Measurements from ENCODE around the gene ATP6AP1.
A peak's percentile ranks its signal among the peaks of the same experiment; 100 is the strongest.
"Not testable (repeated sequence)": the region's sequence is repeated elsewhere in the genome, so short reads cannot be mapped to it uniquely, and the experiment has no call there.

Gene ATP6AP1

DNA sequence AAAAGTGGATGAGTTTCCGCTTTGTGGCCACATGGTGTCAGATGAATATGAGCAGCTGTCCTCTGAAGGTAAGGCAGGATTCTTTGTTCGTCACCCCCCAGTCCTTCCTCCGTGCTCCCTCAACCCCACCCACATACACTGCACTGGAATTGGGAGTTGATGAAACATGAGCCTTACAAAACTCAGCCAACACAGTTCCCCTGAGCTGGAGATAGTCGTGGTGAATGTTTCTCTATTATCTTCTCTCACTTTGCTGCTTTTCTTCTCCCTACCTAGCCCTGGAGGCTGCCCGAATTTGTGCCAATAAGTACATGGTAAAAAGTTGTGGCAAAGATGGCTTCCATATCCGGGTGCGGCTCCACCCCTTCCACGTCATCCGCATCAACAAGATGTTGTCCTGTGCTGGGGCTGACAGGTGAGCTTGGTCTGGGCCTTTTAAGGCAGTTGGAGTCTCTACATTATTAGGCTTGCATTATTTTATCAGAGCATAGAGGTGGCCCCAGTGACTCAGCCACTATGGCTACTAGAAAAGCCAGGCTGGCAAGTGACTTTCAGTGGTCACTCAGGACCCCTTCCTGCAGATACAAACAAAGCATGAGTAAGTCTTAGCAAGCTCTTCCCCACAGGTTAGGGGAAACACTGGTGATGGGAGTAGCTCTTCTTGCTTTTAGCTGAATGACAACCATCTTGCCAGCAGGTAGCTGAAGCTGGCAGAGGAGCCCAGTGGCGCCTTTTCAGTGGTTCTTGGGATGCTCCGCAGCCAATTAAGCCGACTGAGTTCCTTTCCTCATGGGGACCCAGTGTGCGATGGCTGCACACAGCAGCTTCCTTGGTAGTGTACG is 28.7 kb upstream of the ATP6AP1 start:
- peak; percentile 30 for DNase-seq

DNA sequence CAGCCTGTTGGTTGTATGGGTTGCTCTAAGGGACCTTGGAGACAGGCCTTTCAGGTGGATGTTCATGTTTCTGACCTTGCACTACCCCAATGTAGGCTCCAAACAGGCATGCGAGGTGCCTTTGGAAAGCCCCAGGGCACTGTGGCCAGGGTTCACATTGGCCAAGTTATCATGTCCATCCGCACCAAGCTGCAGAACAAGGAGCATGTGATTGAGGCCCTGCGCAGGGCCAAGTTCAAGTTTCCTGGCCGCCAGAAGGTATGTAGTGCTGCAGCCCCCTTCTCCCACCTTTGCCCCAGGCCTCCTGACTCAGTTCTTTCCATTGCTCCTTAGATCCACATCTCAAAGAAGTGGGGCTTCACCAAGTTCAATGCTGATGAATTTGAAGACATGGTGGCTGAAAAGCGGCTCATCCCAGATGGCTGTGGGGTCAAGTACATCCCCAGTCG is 28.1 kb upstream of the ATP6AP1 start:
- DNase-seq: not testable (repeated sequence)

DNA sequence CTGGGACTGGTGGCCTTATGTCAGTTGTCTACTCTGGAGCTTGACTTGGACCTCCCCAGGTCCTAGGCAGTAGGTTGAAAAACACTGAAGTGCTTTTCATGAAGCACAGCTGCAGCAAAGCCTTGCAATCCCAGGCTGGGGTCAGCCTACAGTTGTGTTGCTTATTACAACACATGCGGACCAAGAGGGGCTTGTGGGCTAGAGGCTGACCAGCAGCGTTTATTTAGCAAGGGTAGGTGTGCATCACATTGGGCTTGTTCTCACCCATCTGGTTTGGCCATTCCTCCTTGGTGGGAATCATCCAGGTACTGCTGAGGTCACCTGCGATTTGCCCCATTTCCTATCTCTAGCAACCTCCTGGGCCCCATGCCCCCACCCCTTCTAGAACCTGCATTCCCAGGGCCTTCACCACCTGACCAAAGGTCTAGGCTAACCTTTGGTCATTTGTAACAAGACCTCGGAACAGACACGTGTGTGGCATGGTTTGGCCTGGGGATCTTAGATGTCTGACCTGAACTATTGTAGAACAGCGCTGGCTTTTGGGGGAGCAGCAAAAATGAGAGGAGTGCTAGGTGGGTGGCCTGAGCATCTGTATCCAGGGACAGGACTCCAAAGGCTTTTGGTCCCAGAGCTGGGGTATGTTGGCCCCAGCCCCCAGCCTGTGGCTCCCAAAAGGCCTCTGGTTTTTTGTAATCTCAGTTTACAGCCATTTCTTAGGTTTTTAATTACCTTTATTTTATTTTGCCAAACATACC is 27.3 kb upstream of the ATP6AP1 start:
- peak; percentile 33 for DNase-seq

DNA sequence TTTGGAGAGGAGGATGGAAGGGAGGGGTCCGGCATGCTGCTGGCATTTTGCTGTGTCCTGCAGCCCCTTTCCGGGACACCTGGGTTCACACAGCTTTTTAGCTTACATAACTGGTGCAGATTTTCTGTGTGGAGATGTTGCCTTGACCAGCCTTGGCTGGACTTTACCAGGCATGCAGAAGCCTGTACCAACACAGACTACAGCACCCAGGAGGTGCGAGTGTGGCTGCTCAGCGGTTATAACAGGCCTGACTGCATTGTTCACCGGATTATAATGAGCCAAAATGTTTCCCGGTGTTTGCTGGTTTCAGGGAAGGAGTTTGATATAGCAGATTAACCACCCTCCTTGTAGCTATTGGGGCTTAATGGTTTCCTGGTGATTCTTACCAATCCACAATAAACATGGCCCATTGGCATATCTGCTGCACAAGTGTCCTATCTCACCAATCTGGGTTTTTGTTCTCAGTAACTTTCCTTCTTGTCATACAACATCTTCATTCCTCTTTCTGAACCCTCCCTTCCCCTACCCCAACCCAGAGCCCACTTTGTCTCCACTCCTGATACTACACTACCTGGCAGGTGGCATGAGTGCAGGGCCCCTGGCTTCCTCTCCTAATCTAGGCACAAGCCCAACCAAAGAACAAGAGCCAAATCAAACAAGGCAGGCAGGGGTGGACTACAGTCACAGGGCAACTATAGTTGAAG is 26.4 kb upstream of the ATP6AP1 start:
- DNase-seq: no peak

DNA sequence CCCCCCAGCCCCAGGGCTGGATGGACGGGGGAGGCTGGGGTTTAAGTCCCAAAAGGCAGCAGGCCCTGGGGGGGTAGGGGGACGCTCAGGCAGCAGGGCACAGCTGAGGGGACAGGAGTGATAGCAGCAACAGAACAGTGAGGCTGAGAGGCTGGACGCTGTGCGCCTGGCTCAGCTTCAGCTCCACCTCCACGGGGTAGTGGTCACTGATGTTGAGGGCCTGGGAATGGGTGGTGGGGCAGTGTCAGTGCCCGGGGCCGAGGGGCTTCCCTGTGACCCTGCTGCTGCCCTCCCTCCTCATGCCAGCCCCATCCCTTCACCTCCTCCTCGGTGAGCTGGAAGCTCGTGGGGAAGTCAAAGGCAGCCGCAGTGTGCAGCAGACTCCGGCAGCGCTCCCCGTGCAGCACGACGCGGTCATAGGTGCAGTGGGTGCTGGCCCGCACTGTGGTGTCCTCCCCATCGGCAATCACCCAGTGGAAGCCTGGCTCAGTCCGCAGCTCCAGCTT is 25.8 kb upstream of the ATP6AP1 start:
- DNase-seq: no peak

DNA sequence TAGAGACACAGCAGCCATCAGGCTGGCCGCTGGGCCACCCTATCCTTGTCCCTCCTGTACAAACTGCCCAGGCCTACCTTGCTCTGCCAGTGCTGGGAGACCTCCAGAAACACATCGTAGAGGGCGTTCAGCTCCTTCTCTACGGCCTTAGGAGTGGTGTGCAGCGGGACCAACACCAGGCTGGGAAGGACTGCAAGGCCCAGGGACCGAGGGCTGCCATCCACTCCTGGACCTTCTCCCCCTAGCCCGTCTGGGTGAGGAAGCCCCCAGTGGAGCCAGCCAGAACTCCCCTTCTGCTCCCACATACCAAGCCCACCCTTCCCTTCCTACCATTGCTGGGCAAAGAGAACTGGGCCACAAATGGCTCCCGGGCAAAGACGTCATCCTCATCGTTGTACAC is 25.3 kb upstream of the ATP6AP1 start:
- DNase-seq: no peak

DNA sequence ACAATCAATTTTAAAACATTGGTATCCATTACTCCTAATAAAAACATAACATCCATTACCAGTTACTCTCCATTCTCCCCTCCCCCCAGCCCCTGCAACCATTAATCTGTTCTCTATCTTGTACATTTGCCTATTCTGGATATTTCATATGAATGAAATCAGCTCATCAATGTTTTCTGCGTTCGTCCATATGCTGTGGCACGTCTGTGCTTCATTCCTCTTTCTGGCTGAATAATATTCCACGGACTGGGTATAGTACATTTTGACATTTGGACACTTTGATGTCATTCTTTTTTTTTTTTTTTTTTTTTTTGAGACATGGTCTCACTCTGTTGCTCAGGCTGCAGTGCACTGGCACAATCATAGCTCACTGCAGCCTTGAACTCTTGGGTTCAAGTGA is 24.6 kb upstream of the ATP6AP1 start:
- DNase-seq: no peak

DNA sequence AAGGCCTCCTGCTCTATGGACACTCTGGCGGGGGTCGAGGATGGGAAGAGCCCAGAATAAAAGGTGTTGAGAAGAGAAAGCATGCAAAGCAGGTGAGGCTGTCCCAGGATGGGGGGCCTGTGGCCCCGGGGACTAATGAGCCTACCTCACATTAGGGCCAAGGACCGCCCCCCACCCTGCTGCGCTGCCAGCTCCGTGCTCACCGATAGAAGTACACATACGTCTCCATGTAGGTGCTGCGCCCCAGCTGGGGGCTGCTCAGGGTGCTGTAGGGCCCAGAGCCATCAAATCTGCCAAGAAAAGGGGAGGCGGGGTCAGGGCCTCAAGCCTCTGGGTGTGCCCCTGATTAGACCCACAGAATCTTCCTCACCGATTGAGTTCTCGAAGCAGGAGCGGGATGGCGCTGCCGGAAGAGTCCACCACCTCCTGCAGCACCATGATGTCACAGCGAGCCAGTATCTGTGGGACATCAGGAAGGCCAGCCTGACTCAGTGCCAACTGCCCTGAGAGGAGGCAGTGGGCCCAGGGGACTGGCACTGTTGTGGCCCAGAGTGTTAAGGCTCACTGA is 23.8 kb upstream of the ATP6AP1 start:
- DNase-seq: no peak

DNA sequence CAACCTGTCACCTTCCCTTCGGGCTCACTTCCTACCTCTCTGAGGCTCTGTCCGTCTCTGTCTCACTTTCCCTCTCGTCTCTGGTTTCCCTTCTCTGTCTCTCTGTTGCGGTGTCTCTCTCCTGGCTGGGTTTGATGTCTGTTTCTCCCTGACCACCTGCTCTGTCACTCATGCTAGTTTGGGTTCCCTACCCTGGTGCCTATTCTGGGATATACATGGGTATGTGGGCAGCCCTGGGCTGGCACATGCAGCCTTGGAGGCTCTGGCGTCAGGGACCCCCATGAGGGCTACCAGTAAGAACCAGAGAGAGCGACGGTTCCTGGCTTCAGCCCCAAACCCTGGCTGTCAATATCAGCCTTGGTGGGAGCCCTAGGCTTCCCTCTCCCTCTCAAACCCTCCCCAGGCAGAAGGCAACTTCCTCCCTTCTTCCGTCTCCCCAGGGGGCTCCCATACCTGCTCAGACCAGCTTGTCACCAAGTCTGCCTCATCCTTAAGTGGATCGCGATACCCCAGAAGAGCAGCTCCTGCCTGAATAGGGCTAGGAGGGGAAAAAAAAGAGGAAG is 19.7 kb upstream of the ATP6AP1 start:
- DNase-seq: no peak

DNA sequence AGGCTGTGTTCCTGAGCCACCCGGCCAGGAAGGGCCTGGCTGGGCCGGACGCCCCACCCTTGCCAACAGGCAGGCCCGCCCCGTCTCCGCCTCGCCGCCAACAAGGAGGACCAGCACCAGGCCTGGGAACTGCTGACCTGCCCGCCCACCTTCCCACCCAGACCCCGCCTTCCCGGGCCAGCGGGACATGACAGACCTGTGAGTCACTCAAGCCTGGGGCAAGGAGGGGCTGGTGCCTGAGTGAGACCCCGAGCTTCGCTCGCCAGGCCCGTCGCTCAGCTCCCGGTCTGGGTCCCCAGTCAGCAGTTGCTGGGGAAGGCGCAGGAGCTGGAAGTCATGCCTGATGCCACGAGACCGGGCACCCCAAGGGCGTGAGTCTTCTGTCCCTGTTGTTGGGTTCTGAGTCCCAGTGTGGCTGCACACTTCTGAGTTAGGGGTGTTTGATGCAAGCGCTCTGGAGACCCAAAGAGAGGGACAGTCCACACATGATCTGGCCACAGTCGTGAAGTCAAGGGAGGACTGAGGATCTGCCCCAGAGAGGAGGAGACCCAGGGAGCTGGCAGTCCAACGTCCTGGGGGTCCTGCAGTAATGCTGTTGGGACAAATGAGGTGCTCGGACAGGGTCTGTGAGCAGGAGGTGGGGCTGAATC is 19.1 kb upstream of the ATP6AP1 start, which contains the start of gene DNASE1L1:
DNASE1L1 (minus strand) TSS at position 33 of the 650 bp plus-strand sequence. CDS start 3,686 bp downstream, outside the sequence.
- no peak for DNase-seq

DNA sequence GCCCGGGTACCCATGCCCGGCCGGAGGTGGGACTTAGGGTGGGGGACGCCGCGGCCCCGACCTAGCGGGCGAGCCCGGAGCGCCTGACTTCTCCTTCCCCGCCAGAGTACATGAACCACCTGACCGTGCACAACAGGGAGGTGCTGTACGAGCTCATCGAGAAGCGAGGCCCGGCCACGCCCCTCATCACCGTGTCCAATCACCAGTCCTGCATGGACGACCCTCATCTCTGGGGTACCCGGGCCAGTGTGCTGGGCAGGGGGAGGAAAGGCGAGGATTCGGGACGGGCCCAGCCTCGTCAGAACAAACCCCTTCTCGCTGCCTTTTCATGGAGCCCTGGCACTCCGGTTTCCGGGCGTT is 16.5 kb upstream of the ATP6AP1 start:
- peak; percentile 58 for DNase-seq

DNA sequence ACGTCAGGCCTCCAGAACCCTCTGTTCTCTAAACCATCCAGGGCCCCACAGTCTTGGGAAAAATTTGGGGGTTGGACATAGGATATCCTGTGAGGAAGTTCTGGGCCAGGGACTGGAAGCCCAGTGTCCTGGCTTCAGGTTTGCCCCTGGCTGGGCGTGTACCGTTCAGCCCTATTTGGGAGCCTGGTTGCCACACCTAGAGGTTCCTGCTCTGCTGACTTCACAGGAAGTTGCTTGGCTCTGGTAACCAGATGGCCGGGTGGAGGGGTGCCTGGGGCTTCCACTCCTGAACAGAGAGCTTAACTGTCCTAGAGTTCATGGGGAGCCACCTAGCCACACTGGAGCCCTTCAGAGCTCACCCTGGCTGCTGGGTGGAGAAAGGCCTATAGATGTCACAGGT is 16.0 kb upstream of the ATP6AP1 start:
- DNase-seq: no peak

DNA sequence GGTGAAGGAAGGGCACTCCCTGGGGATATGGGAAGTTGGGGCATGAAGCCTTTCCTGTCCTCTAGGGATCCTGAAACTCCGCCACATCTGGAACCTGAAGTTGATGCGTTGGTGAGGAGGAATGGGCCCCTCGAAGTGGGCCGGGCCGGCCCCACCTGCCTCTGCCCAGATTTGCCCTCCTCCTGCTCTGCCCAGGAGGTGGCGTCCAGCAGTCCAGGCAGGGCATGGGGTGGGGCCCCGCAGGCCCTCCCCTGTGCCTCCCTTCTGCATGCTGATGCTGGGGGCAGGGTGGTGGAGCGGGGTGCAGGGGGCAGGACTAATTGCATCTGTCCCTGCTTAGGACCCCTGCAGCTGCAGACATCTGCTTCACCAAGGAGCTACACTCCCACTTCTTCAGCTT is 15.3 kb upstream of the ATP6AP1 start:
- no peak for DNase-seq

DNA sequence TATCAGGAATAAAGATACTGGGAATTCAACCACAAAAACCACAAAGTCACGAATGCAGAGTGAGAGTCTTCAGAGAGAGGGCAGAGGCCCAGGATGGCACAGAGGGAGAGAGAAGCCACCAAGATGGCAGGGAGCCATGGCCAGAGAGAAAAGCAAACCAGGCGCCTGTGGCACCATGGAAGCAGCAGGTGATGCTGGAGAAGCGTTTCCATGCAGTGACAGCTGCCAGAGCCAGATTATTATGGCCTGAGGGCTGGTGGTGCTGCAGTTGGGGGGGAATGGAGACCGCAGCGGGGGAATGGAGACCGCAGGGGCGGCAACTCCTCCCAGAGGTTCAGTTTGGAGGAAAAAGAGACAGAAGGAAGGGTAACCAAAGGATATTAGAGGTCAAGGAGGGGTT is 11.3 kb upstream of the ATP6AP1 start:
- no peak for DNase-seq

DNA sequence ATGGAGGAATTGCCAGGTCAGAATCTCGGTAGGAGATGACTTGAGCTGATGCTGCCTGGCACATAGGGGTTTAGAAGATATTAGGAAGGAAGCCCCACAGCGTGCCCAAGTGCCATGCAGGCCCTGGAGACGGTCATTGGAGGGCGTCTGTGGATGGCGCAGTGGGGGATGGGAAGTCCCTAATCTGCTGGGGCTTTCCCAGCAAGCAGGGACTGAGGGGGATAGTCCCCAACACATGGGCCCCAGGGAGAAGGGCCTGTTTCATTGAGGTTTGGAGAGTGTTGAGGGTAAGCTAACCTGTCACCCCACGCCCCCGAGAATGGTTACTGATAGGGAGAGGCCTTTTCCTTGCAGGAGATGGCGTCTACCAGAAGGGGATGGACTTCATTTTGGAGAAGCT is 9.3 kb upstream of the ATP6AP1 start:
- DNase-seq: no peak

DNA sequence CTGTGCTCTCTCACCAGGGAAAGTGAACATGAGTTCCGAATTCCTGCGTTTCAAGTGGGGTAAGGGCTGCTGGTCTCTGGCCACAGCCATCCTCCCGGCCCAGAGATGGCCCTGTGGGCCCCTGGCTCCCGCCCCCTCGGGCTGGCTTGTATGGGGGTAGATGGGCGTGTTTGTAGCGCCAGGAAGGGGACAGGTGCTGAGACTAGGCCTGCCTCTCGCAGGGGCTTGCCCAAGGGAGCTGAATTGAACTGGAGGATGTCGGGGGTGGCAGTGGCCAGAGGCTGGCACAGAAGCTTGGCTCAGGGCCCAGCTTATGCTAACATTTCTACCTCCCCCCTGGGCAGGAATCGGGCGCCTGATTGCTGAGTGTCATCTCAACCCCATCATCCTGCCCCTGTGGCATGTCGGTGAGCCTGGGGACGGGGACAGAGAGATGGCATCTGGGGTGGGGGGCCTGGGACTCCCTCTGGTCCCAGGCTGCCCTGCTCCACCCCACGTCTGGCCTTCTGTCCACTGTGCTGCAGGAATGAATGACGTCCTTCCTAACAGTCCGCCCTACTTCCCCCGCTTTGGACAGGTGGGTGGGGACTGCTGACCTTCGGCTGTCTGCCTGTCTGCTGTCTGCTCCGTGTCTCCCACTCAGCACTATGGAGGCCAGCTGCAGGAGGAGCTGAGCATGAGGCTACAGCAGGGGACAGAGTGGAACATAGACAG is 8.6 kb upstream of the ATP6AP1 start:
- DNase-seq: no peak

DNA sequence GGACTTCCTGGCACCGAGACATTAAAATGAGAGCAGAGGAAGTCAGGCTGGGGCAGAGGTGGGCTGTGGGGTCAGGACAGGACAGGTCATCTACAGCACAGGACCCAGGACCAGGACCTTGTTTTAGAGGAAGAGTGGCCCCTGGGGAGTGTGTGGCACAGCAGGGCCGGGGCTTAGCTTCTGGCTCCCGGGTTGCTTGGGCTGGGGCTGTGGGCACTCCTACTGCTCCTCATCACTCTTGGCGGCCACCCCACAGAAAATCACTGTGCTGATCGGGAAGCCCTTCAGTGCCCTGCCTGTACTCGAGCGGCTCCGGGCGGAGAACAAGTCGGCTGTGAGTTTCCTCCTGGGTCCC is 8.1 kb upstream of the ATP6AP1 start:
- DNase-seq: no peak

DNA sequence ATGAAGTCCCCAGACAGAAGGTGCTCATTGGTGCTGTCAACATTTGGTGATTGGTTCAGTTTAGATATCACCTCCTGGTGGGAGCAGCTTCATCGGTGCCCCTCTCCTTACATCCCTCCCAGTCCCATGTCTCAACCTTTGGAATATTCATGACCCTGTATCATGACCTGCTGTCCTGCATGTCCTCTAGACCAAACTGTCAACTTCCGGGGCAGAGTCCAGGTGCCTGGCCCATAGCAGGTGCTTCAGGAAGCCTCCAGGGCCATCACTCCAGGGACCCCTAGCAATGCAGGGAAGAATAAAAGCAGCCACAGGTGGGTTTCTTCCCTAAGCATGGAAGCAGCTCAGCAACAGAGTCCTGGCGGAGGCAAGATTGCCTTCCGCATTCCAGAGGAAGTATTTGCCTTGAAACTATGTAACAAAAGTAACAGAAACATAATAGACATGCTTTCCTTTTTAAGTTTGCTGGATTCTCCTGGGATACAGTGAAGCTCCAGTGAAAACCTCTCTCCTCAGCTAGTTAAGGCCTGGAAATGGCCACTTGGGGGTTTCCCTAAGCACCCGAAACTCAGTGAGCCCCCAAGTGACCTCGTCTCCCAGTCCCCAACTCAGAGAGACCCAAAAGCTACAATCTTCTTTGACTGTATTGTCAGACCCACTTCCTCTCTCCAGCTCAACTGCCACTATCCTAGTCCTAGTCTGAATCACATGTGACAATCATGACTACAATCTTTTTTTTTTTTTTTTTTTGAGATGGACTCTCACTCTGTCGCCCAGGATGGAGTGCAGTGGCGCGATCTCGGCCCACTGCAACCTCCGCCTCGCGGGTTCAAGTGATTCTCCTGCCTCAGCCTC is 1.3 kb upstream of the ATP6AP1 start:
- no peak for DNase-seq

DNA sequence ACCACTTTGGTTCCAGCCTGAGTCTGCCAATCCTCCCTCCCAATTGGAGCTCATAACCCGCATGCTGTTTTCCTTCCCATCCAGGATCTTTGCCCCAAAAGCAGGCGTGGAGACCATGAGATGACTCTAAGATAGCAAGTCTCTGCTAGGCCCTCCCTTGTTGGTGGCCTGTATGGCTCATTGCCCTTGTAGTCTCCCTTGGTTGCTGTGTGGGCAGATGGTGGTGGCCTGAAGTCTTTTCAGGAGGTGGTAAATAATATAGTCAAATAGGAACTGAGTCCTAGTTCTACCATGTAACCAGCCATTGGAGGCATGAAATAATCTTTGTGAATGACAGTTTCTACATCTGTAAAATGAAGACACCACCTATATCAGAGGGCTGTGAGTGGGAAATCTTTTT is 1.2 kb downstream of the ATP6AP1 start:
- DNase-seq: no peak

DNA sequence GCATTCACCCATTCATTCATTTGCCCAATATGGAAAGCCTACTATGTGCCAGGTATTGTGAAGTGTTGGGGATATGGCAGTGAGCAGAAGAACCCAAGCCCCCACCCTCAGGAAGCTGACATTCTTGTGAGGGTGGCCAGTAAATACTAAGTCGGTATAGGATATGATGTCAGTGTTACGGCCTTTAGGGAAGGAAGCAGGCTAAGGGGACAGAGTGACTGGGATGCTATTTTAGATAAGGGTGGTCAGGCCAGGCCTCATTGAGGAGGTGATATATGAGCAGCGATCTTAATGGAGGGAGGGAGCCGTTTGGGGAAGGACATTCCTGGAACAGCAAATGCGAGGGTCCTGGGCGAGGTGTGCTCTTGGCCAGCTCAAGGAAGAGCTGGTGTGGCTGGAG is 2.0 kb downstream of the ATP6AP1 start:
- DNase-seq: no peak

DNA sequence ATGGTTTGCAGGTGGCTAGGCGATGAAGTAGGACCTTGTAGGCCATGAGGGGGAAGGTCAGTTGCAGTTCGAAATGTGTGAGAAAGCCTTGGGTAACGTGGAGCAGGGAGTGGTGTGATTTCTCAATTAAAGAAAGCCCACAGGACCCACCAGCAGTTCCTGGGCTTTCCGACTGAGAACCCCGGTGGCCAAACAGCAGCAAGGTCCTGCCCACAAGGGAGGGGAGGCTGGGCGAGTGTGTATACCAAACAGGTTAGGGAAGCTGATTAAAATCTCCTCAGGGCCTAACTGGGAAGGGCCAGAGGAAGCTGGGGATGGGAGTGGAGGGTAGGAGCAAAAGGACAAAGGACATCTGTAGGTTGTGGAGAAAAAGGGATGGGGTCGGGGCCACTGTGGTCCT is 2.4 kb downstream of the ATP6AP1 start:
- no peak for DNase-seq

All from activated naive CD4-positive, alpha-beta T cell treated with anti-CD3 and anti-CD28 coated beads, Interleukin-2, amount 50 U/mL, for 16 hours (primary cell).